Activated CD8-positive, alpha-beta memory T cell treated with anti-CD3 and anti-CD28 coated beads for 4 hours (primary cell): ENCODE results near the gene SWAP70.

Experiments
- DNase-seq, 2 donors: peaks; one replicate each; pipeline ENCODE4 v3.0.0-alpha.2; 2020; ENCODE audit warnings: low read depth in 2 of 2

SWAP70 gene

GRCh38 chr11:9651899-9652748 is 11.8 kb upstream of the SWAP70 start:
- DNase-seq: no peak

DNA sequence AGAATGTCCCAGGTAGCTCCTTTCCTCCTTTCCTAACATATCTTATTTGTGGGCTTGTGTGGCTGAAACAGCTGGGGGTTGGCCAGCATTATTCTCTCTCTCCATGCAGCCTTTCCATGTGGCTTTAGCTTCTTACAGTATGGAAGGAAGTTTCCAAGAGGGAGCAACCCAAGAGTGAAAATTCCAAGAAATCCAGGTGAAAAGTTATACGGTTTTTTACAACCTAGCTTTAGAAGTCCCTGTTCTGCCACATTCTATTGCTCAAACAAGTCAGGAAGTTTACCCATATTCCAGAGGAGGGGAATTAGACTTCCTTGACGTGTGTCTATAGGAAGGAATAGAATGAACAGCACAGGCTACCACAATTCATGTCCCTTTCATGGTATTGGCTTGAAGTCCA is 10.0 kb upstream of the SWAP70 start:
- DNase-seq: no peak

DNA sequence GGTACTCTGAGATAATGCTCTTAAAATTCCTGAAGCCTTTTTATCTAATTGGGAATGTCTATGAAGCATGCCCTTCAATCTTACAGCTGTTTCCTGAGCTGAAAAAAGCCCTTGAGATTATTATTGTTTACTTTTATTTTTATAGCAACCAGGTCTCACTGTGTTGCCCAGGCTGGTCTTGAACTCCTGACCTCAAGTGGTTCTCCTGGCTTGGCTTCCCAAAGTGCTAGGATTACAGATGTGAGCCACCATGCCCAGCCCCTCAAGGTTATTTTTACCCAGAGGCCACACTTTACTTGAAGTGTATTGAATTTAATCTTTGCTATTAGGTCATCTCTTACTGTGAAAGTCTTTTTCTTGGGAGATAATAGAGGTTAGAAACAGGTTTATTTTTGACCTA is 7.0 kb upstream of the SWAP70 start:
- DNase-seq: no peak

DNA sequence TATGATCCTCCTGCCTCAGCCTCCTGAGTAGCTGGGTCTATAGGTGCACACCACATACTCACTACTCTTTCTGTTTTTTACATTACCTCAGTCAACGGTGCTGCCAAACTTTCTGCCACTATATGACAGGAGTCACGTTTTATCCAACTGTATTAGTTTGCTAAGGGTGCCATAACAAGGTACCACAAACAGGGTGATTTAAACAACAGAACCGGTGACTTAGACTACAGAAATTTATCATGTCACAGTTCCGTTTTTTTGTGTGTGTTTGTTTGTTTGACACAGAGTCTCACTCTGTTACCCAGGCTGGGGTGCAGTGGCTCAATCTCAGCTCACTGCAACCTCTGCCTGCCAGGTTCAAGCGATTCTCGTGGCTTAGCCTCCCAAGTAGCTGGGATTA is 6.3 kb upstream of the SWAP70 start:
- DNase-seq: no peak

DNA sequence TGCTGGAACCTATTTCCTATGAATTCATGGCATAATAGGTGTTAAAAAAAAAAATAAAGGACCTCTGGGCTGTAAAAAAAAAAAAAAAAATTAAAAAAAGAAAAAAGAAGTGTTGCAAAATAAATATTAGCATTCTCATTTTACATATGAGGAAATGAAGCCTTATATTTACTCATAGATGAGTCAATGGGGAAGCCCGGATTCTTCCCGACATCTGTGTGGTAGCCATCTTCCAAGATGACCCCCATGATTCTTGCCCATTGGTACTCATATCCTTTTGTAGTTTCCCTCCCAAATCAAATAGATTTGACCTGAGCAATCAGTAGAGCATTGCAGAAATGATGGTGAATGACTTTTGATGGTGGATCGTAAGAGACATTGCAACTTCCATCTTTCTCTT is 3.0 kb upstream of the SWAP70 start:
- no peak for DNase-seq

DNA sequence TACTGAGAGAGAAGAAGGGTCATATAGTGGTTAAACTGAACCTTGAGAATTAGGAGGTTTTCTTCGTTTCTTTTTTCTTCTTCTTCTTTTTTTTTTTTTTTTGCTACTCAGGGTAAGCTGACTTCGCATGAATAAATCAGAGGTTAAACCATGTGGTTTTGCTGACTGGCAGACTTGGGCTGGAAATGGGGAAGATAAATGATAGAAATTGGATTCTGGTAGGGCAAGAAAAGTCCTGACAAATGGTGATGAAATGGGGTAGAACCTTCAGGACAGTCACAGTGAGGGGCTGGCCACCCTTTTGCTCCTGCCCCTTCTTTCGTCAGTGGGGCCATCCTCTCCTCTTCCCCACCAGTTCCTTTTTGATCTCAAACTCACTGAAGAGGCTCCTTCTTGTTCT is 1.6 kb upstream of the SWAP70 start:
- no peak for DNase-seq

DNA sequence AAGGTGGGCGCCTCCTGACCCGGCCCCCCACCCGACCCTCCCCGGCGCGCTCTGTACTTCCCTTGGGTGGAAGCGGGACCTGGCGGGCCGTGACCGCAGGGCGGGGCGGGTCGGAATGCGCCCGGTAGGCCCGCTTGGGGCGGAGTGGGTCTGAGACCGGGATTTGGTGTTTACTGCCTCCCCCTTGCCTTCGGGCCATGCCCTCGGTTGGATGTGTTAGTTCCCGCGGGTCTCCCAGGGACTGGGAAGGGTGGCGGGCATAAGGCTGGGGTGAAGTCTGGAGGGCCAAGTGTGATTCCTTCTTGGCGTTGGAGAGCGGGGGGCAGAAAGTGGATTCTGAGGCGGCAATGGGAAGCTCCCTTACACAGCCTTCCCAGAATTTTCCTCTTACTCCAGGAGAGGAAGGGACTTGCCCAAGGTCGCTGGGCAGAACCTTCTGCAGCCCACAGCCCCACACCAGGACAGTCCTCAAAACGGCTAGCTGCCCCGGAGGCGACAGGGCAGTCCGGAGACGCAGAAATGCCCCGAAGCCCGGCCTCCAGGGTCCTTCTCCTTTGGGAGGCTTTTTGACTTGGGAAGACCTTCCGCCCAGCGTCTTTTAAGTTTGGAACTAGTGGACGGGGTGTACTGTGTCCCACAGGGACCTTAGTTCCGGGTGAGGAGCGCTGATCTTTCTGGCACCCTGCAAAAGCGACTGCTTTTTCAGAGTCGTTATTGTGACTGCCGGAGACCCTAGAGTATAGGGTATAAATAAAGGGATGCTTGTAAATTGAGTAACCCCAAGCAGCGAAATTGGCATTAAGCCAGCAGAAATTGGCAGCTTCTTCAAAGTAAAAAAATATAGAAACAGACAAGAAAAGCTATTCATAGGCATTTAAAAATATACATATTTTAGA is 647 bp downstream of the SWAP70 start:
- DNase-seq: no peak

DNA sequence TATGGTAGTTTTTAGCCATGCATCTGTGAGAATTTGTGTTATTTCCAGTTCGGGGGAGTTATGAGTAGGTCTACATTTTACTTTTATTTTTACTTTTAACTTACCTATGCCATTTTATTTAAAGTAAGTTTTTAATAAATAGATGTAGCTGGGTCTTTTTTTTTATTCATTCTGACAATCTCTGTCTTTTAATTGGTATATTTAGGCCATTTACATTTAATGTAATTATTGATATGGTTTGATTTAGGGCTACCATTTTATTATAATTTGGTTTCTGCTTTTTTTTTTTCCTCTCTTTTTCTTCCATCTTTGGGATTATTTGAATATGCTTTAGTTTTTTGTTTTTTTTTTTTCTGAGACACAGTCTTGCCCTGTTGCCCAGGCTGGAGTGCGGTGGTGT is 1.9 kb downstream of the SWAP70 start:
- DNase-seq: no peak

DNA sequence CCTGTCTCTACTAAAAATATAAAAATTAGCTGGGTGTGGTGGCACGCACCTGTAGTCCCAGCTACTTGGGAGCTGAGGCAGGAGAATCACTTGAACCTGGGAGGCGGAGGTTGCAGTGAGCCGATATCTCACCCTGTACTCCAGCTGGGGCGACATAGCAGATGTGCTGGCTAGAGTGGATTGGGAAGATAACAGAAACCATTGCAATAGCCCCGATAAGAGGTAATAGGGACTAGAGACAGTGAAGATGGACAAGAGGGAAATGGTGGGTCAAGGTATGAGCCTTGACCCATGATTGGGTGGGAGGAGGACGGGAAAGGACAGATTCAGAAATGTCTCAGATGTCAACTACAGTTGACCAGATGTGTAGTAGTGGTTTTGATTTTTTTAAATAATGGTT is 6.1 kb downstream of the SWAP70 start:
- DNase-seq: no peak

- no peak for DNase-seq
These were observed 8.5 kb downstream of the SWAP70 start for GRCh38 chr11:9672288-9672916.

- DNase-seq: no peak
These were observed 9.0 kb downstream of the SWAP70 start for GRCh38 chr11:9672918-9673317.

- no peak for DNase-seq
These were observed 11.8 kb downstream of the SWAP70 start for GRCh38 chr11:9675691-9676090.

DNA sequence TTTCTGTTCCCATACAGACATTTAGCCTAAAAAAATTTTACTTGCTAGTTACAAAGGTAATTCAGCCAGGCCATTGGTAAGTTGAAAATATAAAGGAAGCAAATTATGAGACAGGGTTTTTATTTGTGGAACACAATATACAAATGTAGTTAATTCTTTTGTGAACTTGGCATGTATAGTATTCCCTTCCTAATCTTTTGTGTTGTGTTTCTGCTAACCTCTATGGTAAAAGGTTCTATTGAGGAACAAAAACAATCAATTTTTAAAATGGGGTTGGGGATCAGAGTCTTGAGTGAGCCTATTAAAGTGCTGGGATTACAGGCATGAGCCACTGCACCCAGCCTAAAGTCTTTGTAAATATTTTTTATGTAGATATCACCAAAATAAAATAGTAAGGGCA is 14.1 kb downstream of the SWAP70 start:
- no peak for DNase-seq

DNA sequence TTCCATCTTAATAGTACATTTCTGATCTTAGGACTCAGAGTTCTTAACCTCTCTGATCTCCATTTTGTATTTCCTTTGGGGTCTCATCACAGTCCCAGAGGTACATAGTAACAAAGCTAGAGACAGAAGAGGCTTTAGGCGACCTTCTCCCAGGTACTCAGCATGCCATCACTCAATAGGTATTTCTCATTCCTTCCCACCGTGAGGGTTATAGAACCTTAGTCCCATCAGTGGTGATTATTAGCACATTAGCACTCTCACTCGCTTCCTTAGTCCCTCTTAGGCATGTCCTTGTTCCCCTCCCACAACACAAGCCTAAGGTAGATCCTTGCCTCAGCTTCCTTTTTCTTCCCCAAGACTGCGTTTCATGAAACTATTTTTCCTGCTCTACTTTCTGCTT is 14.7 kb downstream of the SWAP70 start:
- no peak for DNase-seq

GRCh38 chr11:9680028-9680427 is 16.2 kb downstream of the SWAP70 start:
- no peak for DNase-seq

DNA sequence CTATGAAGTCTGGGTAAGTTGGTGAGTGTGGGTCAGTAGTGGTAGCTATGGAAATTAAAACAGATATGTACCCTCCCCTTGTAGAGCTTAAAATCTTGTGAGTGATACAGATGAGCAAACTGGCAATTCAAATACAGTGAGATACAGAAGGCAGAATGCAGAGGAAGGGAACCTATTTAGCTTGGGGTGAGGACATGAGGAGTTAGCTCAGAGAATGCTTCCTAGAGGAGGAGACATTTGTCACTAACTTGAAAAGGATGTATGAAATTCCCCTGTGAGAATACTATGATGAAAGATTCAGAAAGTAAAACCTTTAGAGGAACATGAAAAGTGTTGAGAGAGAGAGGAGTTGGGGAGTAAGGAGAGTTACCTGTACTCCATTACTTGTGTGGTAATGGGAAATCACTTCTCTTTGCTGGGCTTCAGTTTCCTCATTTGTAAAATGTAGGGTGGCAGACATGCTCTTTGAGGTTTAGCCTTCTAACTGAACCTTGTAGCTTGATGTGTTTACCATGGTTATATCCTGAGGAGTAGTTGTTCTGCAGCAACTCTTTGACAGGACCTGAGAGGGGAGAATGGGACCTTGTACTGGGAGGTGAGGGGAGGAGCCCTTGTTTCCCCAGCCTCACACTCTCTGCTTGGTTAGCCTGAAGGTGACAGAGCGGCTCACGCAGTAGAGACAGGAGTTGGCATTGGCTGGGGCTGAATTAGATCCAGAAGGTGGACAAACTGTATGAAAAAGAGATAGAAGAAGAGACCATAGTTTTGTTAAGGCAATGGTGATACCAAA is 17.9 kb downstream of the SWAP70 start:
- no peak for DNase-seq

DNA sequence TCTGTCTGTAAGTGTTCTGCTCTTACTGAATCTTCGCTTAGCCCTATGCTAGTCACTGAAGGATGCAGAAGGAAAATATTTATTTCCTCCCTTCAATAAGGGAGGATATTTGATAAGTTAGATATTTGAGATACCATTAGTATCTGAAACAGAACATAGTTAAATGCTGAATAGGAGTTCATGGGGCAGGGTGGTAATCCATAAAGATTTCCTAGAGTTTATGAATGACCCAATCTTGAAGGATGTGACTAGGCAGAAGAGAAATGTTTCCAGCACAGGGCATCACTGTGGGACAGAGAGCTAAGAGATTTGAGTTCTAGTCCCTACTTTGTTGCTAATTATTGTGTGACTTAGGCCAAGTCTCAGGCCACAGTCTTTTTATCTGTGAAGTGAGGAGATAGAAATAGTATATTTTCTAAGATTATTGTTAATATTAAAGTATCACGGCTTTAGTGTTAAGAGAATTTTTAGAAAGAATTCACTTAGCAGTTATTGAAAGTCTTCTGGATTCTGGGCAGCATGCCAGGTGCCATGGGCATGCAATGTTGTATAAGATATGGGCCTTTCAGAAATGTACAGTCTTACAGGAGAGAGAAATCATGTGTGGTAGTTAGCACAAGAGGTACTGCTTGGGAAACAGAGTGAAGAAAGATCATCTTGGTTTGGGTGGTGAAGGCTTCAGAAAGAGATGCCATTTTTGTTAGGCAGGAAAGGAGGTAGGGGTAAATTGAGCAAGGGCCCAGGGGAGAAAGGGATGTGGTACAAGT is 24.0 kb downstream of the SWAP70 start:
- no peak for DNase-seq

DNA sequence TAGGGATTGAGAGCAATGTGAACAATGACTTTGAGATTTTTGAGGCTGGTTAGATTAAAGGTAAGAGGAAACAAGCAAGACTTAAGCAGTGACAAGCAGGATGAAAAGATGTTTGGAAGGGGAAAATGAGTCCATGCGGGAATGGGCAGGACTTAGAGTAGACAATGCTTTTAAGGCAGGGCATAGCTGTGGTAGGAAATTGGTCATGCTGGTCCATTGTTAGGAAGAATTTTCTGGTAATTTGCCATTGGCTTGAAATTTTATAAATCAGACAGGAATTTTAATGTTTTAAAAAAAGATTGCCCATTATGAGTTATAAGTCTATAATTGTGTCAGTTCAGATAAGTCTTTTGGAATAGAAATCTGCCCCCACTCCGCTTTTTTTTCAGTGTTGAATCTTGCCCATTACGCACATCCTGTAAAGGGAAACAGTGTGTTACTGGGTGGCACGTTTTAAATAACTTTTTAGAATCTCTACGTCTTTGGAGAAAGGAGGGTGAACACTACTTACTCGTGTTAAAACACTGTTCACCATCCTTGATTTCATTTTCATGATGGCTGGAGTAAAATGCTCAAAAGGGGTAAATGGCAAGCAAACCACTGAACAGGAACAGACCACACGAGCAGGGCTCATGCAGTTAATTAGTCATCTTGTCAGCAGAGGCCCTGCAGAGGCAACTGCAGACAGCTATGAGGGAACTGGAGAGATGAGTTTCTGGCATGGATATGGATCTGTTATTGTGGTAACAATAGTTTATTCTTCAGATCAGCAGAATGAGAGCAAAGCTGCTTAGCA is 25.0 kb downstream of the SWAP70 start:
- DNase-seq: no peak

GRCh38 chr11:9689721-9690120 is 25.8 kb downstream of the SWAP70 start:
- no peak for DNase-seq

DNA sequence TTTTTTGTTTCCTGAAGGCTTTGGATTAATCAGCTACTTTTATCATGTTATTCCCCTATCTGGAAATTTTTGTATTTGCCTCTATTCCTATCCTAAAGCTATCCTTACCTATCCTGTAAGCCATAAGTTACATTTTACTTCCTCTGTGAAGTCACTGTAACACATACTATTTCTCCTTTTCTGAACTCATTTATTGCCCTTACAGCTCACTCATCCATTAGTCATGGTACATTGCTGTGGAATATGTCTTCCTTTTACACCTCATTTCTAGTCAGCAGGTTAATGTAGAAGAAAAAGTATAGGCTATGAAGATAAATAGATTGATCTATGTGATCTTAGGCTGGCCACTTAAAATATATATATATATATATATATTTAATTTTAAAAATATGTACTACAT is 28.0 kb downstream of the SWAP70 start:
- no peak for DNase-seq
